Stomach (tissue), 9 donors: Measurements from ENCODE around the gene AKAP6. TPM values are rescaled to one million over a fixed set of nuclear protein-coding genes. Genes with fewer than 3 reads are reported as not detected.

ENCODE experiments used
- DNase-seq, 2 donors: peaks; one replicate each; pipeline versions ENCODE4 v3.0.0 to v3.0.0-alpha.2; 2013 to 2019
- H3K27ac ChIP-seq, 5 donors: fragments of 200-600 bp in 4 of 5; sonication (generic) in 4 of 5; one replicate each; pipeline ENCODE4 v1.5.1; 2013 to 2019; ENCODE audit warnings: mild to moderate bottlenecking in 1 of 5, moderate library complexity in 1 of 5
- H3K27me3 ChIP-seq, 3 donors: fragments of 200-600 bp; sonication (generic); one replicate each; pipeline ENCODE4 v1.5.1; 2017 to 2019; ENCODE audit warnings: mixed run types in 1 of 3
- H3K36me3 ChIP-seq, 4 donors: fragments of 200-600 bp; sonication (generic); 1 replicate in 3 of 4; 2 replicates in 1 of 4; pipeline ENCODE4 v1.5.1; 2016 to 2019
- H3K4me1 ChIP-seq, 4 donors: fragments of 200-600 bp; sonication (generic); one replicate each; pipeline ENCODE4 v1.5.1; 2016 to 2019
- H3K4me3 ChIP-seq, 4 donors: fragments of 200-600 bp; sonication (generic) in 3 of 4; one replicate each; pipeline ENCODE4 v1.5.1; 2016 to 2019; ENCODE audit warnings: mild to moderate bottlenecking in 1 of 4
- H3K9me3 ChIP-seq, 4 donors: fragments of 200-600 bp; sonication (generic); one replicate each; pipeline ENCODE4 v1.5.1; 2016 to 2019
- CTCF ChIP-seq, 7 experiments: fragments of 450-650 bp in 4 of 7; fragments of 200-600 bp in 3 of 7; sonication (generic) in 3 of 7; IDR thresholded peaks; one replicate each; pipeline ENCODE4 v1.5.1; 2016 to 2019; ENCODE audit warnings: antibody characterized with exemption in 7 of 7, control low read depth in 2 of 7, mild to moderate bottlenecking in 1 of 7
- EP300 ChIP-seq: sonication (generic); formaldehyde crosslinking; IDR thresholded peaks from one replicate; pipeline ENCODE4 v1.6.1; 2017; ENCODE audit warnings: antibody characterized with exemption
- POLR2A ChIP-seq, 4 donors: fragments of 450-650 bp; IDR thresholded peaks; one replicate each; pipeline ENCODE4 v1.6.1; 2016; ENCODE audit warnings: antibody characterized with exemption in 4 of 4, control low read depth in 2 of 4, mild to moderate bottlenecking in 1 of 4, moderate library complexity in 1 of 4
- POLR2AphosphoS5 ChIP-seq, 3 donors: sonication (generic); formaldehyde crosslinking; IDR thresholded peaks; one replicate each; pipeline ENCODE4 v1.6.1; 2016; ENCODE audit warnings: antibody characterized with exemption in 3 of 3
- WGBS, 5 donors: extraction: QIAGEN DNeasy Blood & Tissue Kit in 3 of 5; methylation state at CpG; one replicate each; pipeline versions ENCODE4 v1.1.5 to v1.1.7; 2013 to 2018; 5-methylcytosine and 5-hydroxymethylcytosine counted together
- intact Hi-C: fragments of 100-400 bp; cut with DNase I; formaldehyde crosslinking; loops from one replicate; pipeline ENCODE4 v1.15.1; 2023; ENCODE audit warnings: low total_unique reads
- polyA plus RNA-seq, 3 donors: library from polyadenylated mRNA; stranded (reverse); fragments of 200-250 nt; gene quantifications; one replicate each; pipeline ENCODE4 v1.2.3, GENCODE V29; 2013
- total RNA-seq, 5 donors: library from RNA; depleted of rRNA; stranded (reverse); fragments of >200 nt; gene quantifications; one replicate each; pipeline versions ENCODE4 v1.1.0 to v1.2.3, GENCODE V29; 2014 to 2016
- donor health status: healthy with polysubstance abuse.
- donor health status: Bipolar disorder and iron deficiency.
- donor health status: healthy.

The AKAP6 gene
- total and polyA plus RNA-seq, 8 donors = 0.15 to 132 (median 3.3) TPM

GRCh38 chr14:32450919-32451675 lies 122.0 kb downstream of the AKAP6 start:
- H3K27ac ChIP-seq = no peak overlapping the region
- whole genome bisulfite sequencing, 5 donors = 34 to 49% (median 42%) methylated on average over 2 of the region's 2 CpGs
- no peak overlapping the region for H3K4me3 ChIP-seq
- no peaks in the 10 kb centered on the region for H3K9me3 ChIP-seq
- DNase-seq = peak in 1 of 2 donors; percentile 23
- H3K27me3 ChIP-seq = no peaks in the 10 kb centered on the region
- TF ChIP-seq POLR2A (IDR thresholded peaks at IDR 0.05) (no peak), EP300 (no peak), POLR2AphosphoS5 (IDR thresholded peaks at IDR 0.05) (no peak), CTCF (IDR thresholded peaks at IDR 0.05) (no peak)
- H3K4me1 ChIP-seq = peaks cover 0 to 12% (median 0%) of the 10 kb centered on the region in 4 donors
- intact Hi-C loops = no loop called here
- H3K36me3 ChIP-seq = no peaks in the 10 kb centered on the region

GRCh38 chr14:32453857-32454810 lies 125.0 kb downstream of the AKAP6 start:
- Histone ChIP-seq H3K4me1 (peaks cover 0 to 17% (median 0%) of the 10 kb centered on the region in 4 donors), H3K36me3 (no peaks in the 10 kb centered on the region), H3K9me3 (no peaks in the 10 kb centered on the region), H3K27ac (peak overlapping the region in 1 of 5 donors; percentile 37), H3K4me3 (no peak overlapping the region), H3K27me3 (no peaks in the 10 kb centered on the region)
- TF ChIP-seq POLR2A (IDR thresholded peaks at IDR 0.05) (no peak), CTCF (IDR thresholded peaks at IDR 0.05) (no peak), POLR2AphosphoS5 (IDR thresholded peaks at IDR 0.05) (no peak), EP300 (no peak)
- no peak for DNase-seq
- intact Hi-C loops = no loop called here
- 66 to 82% (median 75%) methylated on average over 9 of the region's 9 CpGs for whole genome bisulfite sequencing, 5 donors

- no peaks in the 10 kb centered on the region for H3K36me3 ChIP-seq
- peaks cover 0 to 6% (median 0%) of the 10 kb centered on the region in 4 donors for H3K4me1 ChIP-seq
- DNase-seq = peak in 1 of 2 donors; percentile 78
- no peak overlapping the region for H3K4me3 ChIP-seq
- H3K27me3 ChIP-seq = no peaks in the 10 kb centered on the region
- peak overlapping the region in 3 of 5 donors; percentile 25 to 60 (median 50) for H3K27ac ChIP-seq
- TF ChIP-seq EP300 (peak; percentile 85), CTCF (IDR thresholded peaks at IDR 0.05) (no peak), POLR2A (IDR thresholded peaks at IDR 0.05) (no peak), POLR2AphosphoS5 (IDR thresholded peaks at IDR 0.05) (peak; percentile 63 to 93 (median 83))
- 52 to 62% (median 57%) methylated on average over 5 of the region's 5 CpGs for WGBS, 5 donors
- intact Hi-C loops = no loop called here
- no peaks in the 10 kb centered on the region for H3K9me3 ChIP-seq
Measured at GRCh38 chr14:32457213-32457920, 128.3 kb downstream of the AKAP6 start.

- peaks cover 0 to 6% (median 0%) of the 10 kb centered on the region in 4 donors for H3K4me1 ChIP-seq
- DNase-seq = no peak
- no peaks in the 10 kb centered on the region for H3K9me3 ChIP-seq
- no peaks in the 10 kb centered on the region for H3K27me3 ChIP-seq
- TF ChIP-seq CTCF (IDR thresholded peaks at IDR 0.05) (no peak), POLR2A (IDR thresholded peaks at IDR 0.05) (no peak), POLR2AphosphoS5 (IDR thresholded peaks at IDR 0.05) (no peak), EP300 (no peak)
- no peaks in the 10 kb centered on the region for H3K36me3 ChIP-seq
- H3K27ac ChIP-seq = no peak overlapping the region
- H3K4me3 ChIP-seq = no peak overlapping the region
- intact Hi-C loops = no loop called here
- 79 to 91% (median 81%) methylated on average over 3 of the region's 3 CpGs for WGBS, 5 donors
Measured at GRCh38 chr14:32458720-32459119, 129.6 kb downstream of the AKAP6 start.
